GM12801 (cell line): ENCODE results near the gene BACH1.

ENCODE experiments used
- CTCF ChIP-seq: IDR thresholded peaks from one replicate; pipeline ENCODE4 v1.5.1; 2011; ENCODE audit warnings: control low read depth; ENCODE audit not compliant: insufficient read length; ENCODE audit errors: extremely low read depth

The BACH1 gene

GRCh38 chr21:29394051-29394450 lies 95.3 kb downstream of the BACH1 start:
- TF ChIP-seq CTCF: no peak
